IPS DF 6.9 (cell line): ENCODE data around the gene ENKD1.

Source experiments
- DNase-seq: peaks from one replicate; pipeline ENCODE4 v3.0.0-alpha.2; 2013; ENCODE audit warnings: low read depth, low spot score
- H3K27ac ChIP-seq: one replicate; pipeline ENCODE4 v1.5.1; 2013; ENCODE audit warnings: low read length, control low read depth
- H3K27me3 ChIP-seq: 2 replicates; pipeline ENCODE4 v1.6.1; 2013; ENCODE audit warnings: mild to moderate bottlenecking, low read length; ENCODE audit not compliant: control insufficient read depth, insufficient read depth
- H3K36me3 ChIP-seq: 2 replicates; pipeline ENCODE4 v1.6.1; 2013; ENCODE audit warnings: low read length; ENCODE audit not compliant: control insufficient read depth, insufficient read depth
- H3K4me1 ChIP-seq: 2 replicates; pipeline ENCODE4 v1.6.1; 2013; ENCODE audit warnings: low read length; ENCODE audit not compliant: control insufficient read depth, insufficient read depth
- H3K4me3 ChIP-seq: 2 replicates; pipeline ENCODE4 v1.5.1; 2013; ENCODE audit warnings: mild to moderate bottlenecking, low read length
- H3K9me3 ChIP-seq: 2 replicates; pipeline ENCODE4 v1.6.1; 2013; ENCODE audit warnings: low read length, inconsistent platforms; ENCODE audit not compliant: control insufficient read depth, insufficient read depth
- WGBS: extraction: QIAGEN DNeasy Blood & Tissue Kit; methylation state at CpG from one replicate; pipeline ENCODE4 v1.1.7; 2013; ENCODE audit warnings: mixed read lengths, missing lambda C conversion rate; ENCODE audit not compliant: insufficient read length, insufficient coverage; 5-methylcytosine and 5-hydroxymethylcytosine counted together

Gene ENKD1

DNA sequence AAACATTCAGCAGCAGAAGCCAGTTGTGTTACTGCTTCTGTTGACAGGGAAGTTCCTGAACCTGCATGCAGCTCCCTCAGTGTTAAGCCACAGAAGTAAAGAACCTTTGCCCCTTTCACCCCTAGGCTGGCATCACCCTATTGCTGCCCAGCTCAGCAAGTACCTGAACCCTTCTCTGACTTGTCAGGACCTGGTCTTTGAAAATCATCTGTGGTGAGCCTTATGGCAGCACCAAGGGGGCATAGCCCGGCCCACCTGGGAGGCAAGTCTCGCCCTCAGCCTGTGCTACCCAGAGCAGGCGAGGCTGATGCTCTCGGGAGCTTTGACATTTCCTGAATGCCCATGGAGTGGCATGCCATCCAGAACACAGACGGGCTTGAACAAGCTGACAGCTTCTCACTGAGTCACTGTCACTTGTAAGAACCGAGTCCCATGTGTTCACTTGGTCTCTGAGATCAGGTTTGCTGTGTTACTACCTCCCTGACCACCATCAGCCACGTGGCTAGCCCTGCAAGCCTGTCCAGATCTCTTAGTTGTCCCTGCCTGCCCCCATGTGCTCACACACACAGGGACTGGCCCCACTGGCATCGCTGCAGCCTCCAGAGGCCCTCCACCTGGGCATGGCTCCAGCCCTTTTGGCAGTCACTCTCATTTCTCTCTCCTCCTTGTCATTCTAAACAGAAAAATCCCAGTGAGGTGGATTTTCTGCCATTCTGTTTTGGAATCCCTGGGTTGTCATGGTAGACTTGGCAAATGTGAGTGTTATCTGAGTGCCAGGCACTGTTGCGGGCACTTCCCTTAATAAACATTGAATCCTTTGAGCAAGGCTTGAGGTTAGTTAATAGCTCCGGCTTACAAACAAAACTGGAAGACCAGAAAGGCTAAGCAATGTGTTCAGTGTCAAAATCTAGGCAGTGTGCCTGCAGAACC, 24.5 kb downstream of the ENKD1 start:
- H3K4me1 ChIP-seq: 0 out of 2 replicates have a peak, but pooled peaks cover 2% of the 10 kb centered on the region
- H3K9me3 ChIP-seq: no peaks in the 10 kb centered on the region
- H3K27me3 ChIP-seq: no peaks in the 10 kb centered on the region
- peaks cover 7% of the 10 kb centered on the region; the same call in 1 of the 2 replicates for H3K36me3 ChIP-seq
- no peak for DNase-seq
- H3K27ac ChIP-seq: no peak overlapping the region
- no peak overlapping the region for H3K4me3 ChIP-seq
- no CpG with 5 or more reads among the region's 10 CpGs for WGBS

GRCh38 chr16:67637625-67638024, 28.9 kb downstream of the ENKD1 start:
- H3K36me3 ChIP-seq: peaks cover 13% of the 10 kb centered on the region; the same call in 1 of the 2 replicates
- DNase-seq: no peak
- H3K4me1 ChIP-seq: no peaks in the 10 kb centered on the region
- H3K27me3 ChIP-seq: no peaks in the 10 kb centered on the region
- no peaks in the 10 kb centered on the region for H3K9me3 ChIP-seq
- WGBS: no CpG with 5 or more reads among the region's 12 CpGs
- H3K27ac ChIP-seq: no peak overlapping the region
- H3K4me3 ChIP-seq: no peak overlapping the region

DNA sequence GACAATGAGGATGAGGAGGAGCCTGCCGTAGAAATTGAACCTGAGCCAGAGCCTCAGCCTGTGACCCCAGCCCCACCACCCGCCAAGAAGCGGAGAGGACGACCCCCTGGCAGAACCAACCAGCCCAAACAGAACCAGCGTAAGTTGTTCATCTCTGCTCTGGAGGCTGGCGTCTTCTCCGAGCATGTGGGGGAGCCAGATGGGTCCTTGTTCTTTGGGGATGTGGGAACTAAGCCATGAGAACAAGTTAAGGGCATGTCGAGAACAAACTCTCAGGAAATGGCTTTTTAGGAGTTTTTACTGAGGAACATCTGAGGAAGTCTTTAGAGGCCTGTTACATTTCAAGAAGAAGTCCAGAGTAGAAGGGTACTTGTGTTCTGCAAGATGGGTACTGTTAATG, 29.8 kb downstream of the ENKD1 start:
- Histone ChIP-seq H3K36me3 (peaks cover 19% of the 10 kb centered on the region), H3K9me3 (no peaks in the 10 kb centered on the region), H3K27ac (no peak overlapping the region), H3K4me3 (no peak overlapping the region), H3K4me1 (no peaks in the 10 kb centered on the region), H3K27me3 (no peaks in the 10 kb centered on the region)
- no peak for DNase-seq
- no CpG with 5 or more reads among the region's 8 CpGs for WGBS

- H3K4me3 ChIP-seq: no peak overlapping the region
- H3K9me3 ChIP-seq: no peaks in the 10 kb centered on the region
- no peak for DNase-seq
- WGBS: no CpG with 5 or more reads among the region's 7 CpGs
- H3K27ac ChIP-seq: no peak overlapping the region
- H3K27me3 ChIP-seq: no peaks in the 10 kb centered on the region
- no peaks in the 10 kb centered on the region for H3K4me1 ChIP-seq
- peaks cover 24% of the 10 kb centered on the region for H3K36me3 ChIP-seq
These were observed 34.0 kb downstream of the ENKD1 start for GRCh38 chr16:67632415-67633172.

DNA sequence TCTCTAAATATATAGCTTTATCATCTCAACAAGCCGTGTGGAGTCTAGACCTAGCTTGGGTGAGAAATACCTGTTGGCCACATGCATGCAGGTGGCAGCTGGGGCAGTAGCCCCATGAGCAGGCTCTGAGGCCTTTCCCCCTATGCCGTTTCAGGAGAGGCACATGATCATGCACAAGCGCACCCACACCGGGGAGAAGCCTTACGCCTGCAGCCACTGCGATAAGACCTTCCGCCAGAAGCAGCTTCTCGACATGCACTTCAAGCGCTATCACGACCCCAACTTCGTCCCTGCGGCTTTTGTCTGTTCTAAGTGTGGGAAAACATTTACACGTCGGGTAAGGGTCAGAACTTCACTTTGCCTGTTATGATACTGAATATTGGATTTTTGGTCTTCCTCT, 38.3 kb downstream of the ENKD1 start:
- H3K9me3 ChIP-seq: no peaks in the 10 kb centered on the region
- no peak overlapping the region for H3K4me3 ChIP-seq
- H3K36me3 ChIP-seq: peaks cover 25% of the 10 kb centered on the region
- no peaks in the 10 kb centered on the region for H3K27me3 ChIP-seq
- no peaks in the 10 kb centered on the region for H3K4me1 ChIP-seq
- no CpG with 5 or more reads among the region's 14 CpGs for WGBS
- H3K27ac ChIP-seq: no peak overlapping the region
- no peak for DNase-seq

DNA sequence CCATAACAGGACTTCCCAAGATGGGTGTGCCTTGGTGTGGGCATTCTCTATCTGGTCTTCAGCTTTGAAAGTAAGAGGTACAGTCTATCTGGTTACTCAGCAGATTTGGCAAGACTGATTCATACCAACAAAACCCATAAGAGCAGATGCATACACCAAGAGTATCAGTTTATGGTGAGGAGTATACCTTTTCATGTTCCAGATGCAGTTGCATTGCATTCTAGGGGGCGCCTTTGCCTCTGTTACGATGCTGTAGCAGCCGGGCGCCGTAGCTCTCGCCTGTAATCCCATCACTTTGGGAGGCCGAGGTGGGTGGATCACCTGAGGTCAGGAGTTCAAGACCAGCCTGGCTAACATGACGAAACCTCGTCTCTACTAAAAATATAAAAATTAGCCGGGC, 52.7 kb downstream of the ENKD1 start:
- no CpG with 5 or more reads among the region's 10 CpGs for WGBS
- H3K27ac ChIP-seq: no peak overlapping the region

More for the DNA sequence above, 52.7 kb downstream of the ENKD1 start:
- Histone ChIP-seq H3K4me3 (no peak overlapping the region), H3K9me3 (no peaks in the 10 kb centered on the region), H3K4me1 (no peaks in the 10 kb centered on the region), H3K27me3 (no peaks in the 10 kb centered on the region), H3K36me3 (peaks cover 14% of the 10 kb centered on the region; the same call in 1 of the 2 replicates)
- no peak for DNase-seq
